HG02840 (cell line): Measurements from ENCODE around the gene UCP2.
"Not testable (repeated sequence)": the region's sequence is repeated elsewhere in the genome, so short reads cannot be mapped to it uniquely, and the experiment has no call there.

Experiments used
- ATAC-seq: cut with Tn5 transposase; IDR thresholded peaks from one replicate; pipeline ENCODE4 v1.9.1; 2021; ENCODE audit warnings: mild to moderate bottlenecking, moderate library complexity, moderate number of reproducible peaks; ENCODE audit not compliant: unreplicated experiment, low FRiP score

The UCP2 gene

DNA sequence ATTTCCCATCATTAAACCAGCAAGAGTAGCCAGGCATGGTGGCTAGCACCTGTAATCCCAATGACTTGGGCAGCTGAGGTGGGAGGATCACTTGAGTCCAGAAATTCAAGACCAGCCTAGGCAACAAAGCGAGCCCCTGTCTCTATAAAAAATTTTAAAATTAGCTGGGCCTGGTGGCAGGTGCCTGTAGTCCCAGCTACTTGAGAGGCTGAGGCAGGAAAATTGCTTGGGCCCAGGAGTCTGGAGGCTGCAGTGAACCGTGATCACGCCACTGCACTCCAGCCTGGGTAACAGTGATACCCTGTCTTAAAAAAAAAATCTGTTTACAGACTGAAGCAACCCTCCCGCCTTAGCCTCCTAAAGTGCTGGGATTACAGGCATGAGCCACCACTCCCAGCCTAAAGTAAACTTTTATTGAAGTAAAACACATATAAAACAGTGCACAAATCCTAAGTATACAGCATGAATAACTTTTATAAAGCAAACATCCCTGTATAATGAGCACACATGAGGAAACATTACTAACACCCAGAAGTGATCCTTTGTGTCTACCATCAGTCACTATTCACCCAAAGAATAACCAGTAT is 13.6 kb upstream of the UCP2 start:
- no peak for ATAC-seq

DNA sequence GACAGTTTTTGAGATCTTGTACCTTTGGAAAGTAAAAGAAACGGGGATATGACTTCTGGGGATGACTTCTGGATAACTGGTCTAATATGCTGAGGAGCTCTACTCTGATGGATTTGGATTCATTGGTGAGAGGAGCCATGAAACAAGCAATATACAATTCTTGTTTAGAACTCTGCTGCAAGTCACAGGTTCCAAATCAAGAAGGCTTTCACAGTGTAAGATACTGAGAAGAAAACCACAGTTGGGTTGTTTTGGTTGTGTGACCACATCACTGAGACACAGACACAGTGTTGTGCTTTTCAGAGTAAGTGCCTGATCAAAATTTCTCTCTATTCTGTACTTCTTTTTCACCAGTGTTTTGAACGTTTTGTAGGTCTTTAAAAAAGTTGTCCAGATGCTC is 13.1 kb upstream of the UCP2 start:
- no peak for ATAC-seq

DNA sequence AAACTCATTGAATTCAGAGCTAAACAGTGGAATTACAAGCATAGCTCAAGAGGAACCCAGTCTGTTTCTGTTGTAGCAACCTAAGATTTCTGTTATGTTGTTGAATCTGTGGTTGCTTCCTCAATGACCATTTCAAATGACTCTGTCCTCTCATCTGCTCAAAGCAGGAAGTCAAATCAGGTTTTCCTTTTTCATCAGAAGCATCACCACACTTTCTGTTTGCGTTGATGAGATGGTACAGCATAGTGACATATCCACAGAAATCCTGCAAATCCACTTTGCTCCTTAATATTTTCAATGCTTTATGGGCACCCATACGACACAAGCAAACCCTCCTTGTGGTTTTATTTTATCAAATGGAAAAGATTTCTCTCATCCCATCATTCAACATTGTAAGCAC is 12.6 kb upstream of the UCP2 start:
- ATAC-seq, result no peak

DNA sequence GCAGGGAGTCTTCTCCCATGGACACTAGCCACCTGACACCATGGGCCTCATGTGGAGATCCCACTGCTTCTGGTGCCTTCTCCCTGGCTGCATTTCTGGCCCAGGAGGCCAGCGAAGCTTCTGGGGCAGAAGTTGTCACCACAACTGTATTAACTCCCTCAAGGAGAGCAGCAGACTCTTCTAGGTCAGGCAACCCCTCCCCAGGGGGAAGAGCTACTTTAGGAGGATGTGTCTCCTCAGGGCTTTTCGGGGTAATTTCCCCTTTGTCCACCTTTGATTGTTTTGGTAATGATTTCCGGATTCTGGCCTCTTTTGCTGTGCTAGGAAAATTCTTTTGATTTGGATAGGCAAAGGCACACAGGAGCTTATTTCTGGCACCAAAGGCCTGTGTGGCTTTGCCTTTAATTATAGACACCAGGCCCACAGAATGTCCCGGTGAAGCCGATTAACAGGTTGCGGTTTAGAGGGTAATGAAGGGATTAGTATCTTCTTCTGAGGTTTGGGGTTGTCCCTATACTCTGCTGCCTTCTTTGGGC is 8.9 kb upstream of the UCP2 start:
- ATAC-seq, result peak; percentile 54

DNA sequence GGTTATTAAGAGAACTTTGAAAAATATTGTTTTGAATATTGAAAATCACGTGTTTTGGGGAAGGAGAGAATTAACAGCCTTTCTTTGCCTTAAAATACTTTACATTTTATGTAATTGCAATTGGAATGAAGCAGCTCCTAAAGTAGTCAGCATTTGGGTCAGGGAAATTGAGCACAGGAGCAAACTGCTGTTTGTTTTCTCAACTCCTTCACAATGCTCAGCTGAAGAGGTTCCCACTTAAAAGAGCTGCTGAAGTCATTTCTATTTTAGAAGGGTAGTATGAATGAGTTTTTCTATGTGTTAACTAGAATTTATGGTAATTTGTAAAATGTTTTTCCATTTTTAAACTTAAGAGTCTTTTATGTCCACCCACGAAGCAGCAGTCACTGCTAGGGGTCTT is 8.1 kb upstream of the UCP2 start:
- ATAC-seq, result no peak

DNA sequence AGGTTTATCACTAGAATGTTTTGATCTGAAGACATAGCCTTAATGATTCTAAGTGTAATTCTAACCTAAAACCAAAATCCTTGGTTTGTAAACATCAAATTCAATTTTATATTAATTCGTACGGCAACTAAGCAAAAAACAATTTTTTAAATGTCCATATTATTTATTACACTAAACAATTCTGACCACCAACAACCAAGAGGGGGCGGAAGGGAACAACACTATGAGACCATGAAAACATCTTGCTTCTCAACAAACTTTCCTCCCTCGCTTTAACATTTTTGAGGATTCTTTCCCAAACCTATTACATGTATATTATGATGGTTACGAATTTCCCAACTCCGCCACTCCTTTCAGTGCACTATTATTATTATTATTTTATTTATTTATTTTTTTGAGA is 6.5 kb upstream of the UCP2 start:
- no peak for ATAC-seq

DNA sequence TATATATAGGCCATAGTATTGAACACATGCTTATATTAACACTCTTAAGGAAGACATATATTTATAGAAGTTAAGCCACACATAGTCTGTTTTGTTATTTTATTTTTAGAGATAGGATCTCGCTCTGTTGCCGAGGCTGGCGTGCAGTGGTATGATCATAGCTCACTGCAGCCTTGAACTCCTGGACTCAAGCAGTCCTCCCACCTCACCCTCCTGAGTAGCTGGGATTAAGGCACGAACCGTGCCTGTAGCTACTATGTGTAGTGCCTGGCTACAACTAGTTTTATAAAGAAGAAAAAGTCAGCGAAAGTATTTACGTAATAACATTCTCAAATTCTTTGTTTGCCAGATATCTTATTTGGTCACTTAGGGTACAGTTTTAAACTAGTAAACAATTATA is 5.6 kb upstream of the UCP2 start:
- no peak for ATAC-seq

DNA sequence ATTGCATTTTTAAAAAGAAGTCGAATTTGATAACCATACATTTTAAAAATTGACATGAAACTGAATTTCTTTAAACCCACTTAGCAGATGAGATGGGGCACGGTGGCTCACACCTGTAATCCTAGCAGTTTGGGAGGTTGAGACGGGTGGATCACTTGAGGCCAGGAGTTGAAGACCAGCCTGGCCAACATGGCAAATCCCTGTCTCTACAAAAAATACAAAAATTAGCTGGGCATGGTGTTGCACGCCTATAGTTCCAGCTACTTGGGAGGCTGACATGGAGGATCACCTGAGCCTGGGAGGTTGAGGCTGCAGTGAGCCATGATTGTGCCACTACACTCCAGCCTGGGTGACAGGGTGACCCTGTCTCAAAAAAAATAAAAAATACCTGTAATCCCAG is 3.0 kb upstream of the UCP2 start:
- not testable (repeated sequence) for ATAC-seq

DNA sequence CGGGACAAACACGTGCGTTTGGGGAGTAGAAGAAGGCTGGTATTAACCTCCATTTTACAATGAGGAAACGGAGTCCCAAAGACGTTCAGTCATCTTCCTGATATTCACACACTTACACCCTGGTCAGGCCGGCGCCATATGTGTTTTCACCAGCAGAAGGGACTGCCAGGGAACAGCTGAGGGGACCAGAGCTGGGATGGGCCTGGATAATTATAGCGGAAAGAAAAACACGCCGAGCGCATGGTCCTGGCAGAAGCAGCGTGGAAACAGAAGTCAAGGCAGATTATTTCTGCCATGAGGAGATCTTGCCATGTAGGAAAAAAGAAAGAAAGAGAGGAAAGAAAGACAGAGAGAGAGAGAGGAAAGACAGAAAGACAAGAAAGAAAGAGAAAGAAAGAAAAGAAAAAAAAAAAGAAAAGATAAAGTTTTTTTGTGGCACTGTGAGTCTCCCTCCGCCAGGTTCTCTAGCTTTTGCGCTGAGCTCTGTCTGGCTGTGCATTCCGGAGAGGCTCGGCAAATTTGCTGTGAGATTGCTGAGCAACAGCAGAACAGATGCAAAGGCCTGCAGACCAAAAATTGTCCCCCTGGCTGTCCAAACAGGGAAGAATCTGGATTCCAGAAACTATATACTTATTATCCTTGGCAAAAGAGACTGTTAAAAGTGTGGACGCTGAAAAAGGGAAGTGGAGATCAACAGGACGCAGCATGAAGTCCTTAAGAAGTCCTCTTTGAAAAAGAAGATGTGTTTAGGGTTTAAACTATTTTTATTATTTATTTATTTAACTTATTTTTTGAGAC is 1.3 kb upstream of the UCP2 start:
- no peak for ATAC-seq

DNA sequence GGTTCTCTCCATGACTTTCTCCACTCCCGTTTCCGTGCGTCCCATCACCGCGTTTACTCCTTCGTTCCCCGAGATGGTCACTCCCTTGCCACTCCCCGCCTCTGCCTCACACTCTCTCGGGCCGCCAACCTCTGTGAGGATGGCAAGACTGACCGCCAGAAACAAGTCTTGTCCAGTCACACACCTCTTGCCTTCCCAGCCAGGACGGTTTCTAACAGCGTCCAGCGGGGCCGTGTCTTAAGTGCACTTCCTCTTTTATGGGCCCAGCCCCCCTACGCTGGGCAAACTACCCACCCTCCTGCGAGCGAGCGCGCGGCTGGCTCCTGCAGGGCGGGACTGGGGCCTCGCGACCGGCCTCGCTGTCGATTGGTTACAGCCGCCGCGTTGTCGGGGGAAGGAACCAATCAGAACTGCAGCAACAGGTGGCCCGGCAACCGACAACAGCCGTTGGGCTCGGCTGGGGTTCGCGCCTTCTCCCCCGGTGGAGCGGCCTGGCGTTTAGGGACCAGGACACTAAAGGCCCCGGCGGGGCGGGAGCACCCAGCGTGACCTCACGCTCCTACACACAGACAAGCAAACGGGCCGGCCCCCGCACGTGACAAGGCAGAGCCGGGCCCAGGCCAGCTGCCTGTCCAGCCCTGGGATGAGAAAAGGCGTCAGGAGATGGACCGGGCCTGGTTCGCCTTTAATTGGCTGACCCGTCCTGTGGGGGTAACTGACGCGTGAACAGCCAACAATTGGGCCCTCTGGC is 522 bp upstream of the UCP2 start:
- ATAC-seq, result peak; percentile 72

DNA sequence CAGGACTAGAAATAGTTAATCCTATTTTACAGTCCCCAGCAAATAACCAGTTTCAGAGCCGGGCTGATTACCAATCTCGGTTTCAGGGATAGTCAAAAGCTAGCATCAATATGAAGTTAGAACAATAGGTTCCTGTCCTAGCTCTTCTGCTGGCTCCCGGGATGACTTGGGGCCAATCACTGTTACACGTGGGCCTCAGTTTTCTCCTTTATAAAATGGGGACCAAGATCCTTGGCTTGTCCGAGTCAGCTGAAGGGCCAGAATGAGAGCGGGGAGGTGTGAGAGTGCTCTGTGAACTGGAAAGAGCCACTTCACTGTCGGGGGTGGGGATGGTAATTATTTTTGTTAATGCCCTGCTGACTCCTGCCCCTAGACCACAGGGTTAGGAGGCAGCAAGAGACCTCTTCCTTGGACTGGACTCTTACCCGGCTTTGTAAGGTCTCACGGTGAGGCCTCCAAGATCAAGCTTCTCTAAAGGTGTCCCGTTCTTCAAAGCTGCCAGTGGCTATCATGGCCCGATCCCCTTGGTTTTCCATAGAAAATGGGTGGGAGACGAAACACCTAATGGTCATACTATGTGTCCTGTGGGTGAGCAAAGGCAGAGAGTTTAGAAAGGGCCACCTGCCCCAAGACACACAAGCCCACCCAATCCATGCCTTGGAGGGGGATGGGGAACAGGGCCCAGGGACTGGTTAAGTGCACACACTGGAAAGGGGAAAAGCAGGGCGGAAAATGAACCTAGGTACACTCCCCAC is 1.4 kb downstream of the UCP2 start:
- no peak for ATAC-seq

DNA sequence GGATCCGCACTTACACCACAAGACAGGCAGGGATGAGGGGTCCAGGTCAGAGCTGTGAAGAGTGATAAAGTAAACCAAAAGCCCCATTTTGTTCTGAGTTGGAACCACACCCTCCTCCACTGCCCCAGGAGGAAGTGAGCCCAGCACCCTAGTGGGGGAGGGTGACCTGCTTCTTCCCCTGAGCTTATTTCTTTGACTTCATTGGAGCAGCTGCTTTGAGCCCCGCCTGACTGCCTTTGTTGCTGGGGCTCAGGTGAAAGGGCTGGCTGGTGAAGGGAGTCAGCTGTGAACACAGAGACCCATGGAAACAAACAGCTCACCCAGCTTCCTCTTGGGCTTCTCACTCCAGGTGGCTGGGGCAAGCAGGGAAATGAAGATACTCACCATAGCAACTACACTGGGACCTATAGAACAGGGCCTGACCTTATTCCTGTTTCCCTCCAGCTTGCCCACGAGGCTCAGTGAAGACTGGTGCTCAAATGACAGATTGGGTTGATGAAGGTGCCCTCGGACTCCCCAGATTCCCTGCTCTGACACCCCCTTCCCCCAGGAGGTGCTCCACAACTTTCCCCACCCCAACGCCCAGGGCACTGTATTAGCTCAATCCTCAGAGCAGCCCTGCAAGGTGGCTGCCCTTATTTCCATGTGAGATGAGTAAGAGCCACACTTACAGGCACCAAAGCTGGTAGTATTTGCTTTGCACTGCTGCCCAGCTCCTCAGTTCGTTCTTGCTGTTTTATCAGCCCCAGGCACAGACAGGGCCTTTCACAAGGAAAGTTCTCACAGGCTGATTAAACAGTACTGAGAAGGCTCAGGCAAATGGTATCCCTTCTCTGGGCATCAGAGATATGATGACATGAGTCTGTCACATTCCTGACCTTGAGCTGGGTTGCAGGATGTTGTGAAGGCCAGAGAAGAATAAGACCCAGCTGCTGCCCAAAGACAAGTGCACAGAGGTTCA is 2.4 kb downstream of the UCP2 start:
- peak; percentile 38 for ATAC-seq

DNA sequence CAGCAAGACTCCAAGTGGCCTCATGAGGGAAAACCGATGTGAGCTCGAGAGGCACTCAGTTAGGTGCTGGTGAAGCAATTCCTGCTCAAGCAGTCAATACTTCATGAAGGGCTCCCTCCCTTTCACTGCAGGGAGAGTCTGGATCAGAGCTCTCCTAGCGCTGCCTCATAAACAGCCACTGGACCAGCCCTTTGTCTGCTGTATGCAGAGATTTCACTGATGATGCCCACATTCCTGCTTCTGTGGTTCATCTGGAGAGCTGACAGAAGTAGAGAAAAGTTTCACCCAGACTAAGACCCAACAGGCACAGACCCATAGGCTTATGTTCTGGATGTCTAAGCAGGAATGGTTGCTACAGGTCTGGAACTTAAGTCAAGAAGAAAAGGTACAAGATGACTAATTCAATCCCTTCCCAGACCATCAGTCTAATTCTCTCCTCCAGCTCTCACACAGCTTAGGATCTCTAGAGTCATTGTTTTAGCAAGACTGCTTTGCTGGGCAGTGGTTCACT is 4.0 kb downstream of the UCP2 start:
- no peak for ATAC-seq

DNA sequence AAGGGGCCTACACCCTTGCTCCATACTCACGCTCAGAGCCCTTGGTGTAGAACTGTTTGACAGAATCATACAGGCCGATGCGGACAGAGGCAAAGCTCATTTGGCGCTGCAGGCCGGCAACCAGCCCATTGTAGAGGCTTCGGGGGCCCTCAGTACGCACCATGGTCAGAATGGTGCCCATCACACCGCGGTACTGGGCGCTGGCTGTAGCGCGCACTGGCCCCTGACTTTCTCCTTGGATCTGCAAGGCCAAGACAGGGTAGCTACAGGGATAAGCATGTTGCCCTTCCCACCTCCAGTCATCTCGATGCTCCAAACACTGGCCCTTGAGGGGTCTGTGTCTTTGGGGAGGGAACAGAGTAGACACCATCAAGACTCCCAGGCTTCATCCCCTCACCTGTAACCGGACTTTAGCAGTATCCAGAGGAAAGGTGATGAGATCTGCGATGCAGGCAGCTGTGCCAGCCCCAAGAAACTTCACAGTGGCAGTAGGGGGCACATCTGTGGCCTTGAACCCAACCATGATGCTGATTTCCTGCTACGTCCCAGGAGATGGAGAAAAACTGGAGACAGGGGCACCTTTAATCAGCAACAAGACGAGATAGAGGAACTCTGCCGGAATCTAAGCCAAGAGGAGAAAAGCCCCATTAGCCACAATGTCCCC is 4.7 kb downstream of the UCP2 start:
- no peak for ATAC-seq

DNA sequence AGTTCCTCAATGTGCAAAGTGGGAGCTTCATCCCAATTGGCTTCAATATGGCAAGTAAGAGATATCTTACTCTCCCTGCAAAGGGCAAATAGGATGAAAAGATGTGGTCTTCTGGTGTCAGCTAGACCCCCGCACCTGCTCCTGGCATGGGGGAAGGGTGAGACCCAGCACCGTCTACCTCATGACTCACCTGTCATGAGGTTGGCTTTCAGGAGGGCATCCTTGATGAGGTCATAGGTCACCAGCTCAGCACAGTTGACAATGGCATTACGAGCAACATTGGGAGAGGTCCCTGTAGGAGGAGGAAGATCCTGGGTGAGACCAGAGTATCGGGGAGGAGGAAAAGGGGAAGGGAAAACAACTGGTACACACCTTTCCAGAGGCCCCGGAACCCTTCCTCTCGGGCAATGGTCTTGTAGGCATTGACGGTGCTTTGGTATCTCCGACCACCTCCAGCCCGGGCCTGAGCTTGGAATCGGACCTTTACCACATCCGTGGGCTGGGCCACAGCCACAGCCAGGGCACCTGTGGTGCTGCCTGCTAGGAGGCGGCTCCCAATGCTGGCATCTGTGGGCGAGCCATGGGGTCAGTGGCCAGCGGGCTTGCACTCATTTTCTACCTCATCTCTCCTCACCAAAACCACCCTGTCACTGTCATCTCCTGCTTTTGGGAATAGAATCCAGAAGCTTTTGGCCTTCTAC is 6.0 kb downstream of the UCP2 start:
- ATAC-seq, result no peak

DNA sequence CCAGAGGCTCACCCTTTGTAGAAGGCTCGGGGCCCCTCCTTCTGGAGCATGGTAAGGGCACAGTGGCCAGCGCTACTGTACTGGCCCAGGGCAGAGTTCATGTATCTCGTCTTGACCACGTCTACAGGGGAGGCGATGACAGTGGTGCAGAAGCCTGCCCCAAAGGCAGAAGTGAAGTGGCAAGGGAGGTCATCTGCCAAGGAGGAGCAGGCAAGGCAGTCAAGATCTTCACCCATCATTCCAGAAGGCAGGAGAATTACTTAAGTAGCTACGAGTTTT is 7.2 kb downstream of the UCP2 start:
- ATAC-seq, result no peak

DNA sequence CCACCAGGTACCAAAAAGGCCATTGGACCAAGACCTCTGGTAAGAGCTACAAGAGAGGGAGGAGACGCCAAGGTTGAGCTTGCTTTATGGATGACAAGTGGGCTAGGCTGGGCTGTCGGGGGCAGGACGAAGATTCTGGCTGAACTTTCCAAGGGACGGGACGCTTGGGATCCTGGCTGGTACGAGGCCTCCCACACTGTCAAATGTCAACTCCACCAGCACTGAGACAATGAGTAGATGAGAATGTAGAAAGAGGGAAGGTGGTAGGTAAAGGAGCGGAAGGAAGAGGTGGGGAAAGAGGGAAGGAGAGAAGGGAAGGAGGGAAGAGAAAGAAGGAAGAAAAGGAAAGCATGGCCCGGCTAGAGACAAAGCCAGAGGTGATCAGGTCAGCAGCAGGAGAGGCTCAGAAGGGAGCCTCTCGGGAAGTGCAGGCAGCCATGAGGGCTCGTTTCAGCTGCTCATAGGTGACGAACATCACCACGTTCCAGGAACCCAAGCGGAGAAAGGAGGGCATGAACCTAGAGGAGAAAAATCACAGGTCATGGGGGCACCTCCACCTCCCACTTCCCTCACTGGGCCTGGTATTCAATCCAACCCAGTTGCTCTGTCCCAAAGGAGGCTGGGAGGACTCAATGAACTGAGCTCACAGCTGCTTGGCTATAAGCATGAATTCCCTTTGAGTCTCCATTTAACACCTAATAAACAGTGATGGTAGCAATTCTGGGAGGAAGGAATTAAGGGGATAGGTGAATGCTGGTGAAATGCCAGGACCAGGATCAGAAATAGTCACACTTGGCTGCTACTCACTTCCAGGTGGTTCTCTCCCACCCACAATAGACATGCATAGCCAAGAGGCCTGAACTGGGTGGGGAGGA is 7.8 kb downstream of the UCP2 start:
- no peak for ATAC-seq
